GM18517 (cell line): ENCODE data around the gene PRR33.

ENCODE experiments used
- ATAC-seq: cut with Tn5 transposase; IDR thresholded peaks from one replicate; pipeline ENCODE4 v1.9.1; 2021; ENCODE audit warnings: mild to moderate bottlenecking, moderate library complexity; ENCODE audit not compliant: unreplicated experiment

Gene PRR33

GRCh38 chr11:1839204-1839923, 52.3 kb downstream of the PRR33 start:
- ATAC-seq = no peak

GRCh38 chr11:1838426-1839144, 53.1 kb downstream of the PRR33 start, which contains the start of gene TNNI2:
TSS of gene TNNI2 (plus strand) at chr11:1838981. CDS start at chr11:1839697, 716 bp downstream.
- no peak for ATAC-seq
